ENCODE results near the gene TMSB10. TPM values are rescaled to one million over a fixed set of nuclear protein-coding genes. Genes with fewer than 3 reads are reported as not detected.

TMSB10 gene
- total and polyA plus RNA-seq, 4 donors = 225 to 518 (median 256) TPM

- no peak for TF ChIP-seq ZBTB33 (IDR thresholded peaks at IDR 0.05)
- no peak for TF ChIP-seq FOXA1 (IDR thresholded peaks at IDR 0.05)
- TF ChIP-seq RAD21 (IDR thresholded peaks at IDR 0.05) = no peak
- no peak for TF ChIP-seq FOXA2 (IDR thresholded peaks at IDR 0.05)
- H3K27ac ChIP-seq (ENCODE audit: low read depth in 1 of 2, low read length in 2 of 2) = no peak overlapping the region
- no peak overlapping the region for H3K9ac ChIP-seq (ENCODE audit: low read depth in 1 of 2, low read length in 2 of 2)
- no peaks in the 10 kb centered on the region for H3K36me3 ChIP-seq (ENCODE audit: control insufficient read depth in 4 of 4, insufficient read depth in 3 of 4, low read depth in 1 of 4, low read length in 3 of 4)
- H3K9me3 ChIP-seq (ENCODE audit: control insufficient read depth in 4 of 4, low read length in 3 of 4) = no peaks in the 10 kb centered on the region
- no peaks in the 10 kb centered on the region for H3K27me3 ChIP-seq (ENCODE audit: control insufficient read depth in 4 of 4, insufficient read depth in 4 of 4, low read length in 3 of 4)
- 91% methylated on average over 3 of the region's 3 CpGs for WGBS
- no peak overlapping the region for H3K4me3 ChIP-seq (ENCODE audit: low read depth in 1 of 3, low read length in 3 of 3)
- peaks cover 8 to 22% (median 18%) of the 10 kb centered on the region in 4 donors for H3K4me1 ChIP-seq (ENCODE audit: control insufficient read depth in 4 of 4, insufficient read depth in 4 of 4, low read length in 3 of 4)
- DNase-seq (ENCODE audit: low spot score) = no peak
Observed at GRCh38 chr2:84876369-84876768, 29.1 kb upstream of the TMSB10 start.

- WGBS = 31% methylated on average over 1 of the region's 1 CpG
Observed at GRCh38 chr2:84878459-84878858, 27.0 kb upstream of the TMSB10 start.

More at GRCh38 chr2:84878459-84878858, 27.0 kb upstream of the TMSB10 start:
- no peaks in the 10 kb centered on the region for H3K27me3 ChIP-seq (ENCODE audit: control insufficient read depth in 4 of 4, insufficient read depth in 4 of 4, low read length in 3 of 4)
- H3K36me3 ChIP-seq (ENCODE audit: control insufficient read depth in 4 of 4, insufficient read depth in 3 of 4, low read depth in 1 of 4, low read length in 3 of 4) = no peaks in the 10 kb centered on the region
- no peak overlapping the region for H3K4me3 ChIP-seq (ENCODE audit: low read depth in 1 of 3, low read length in 3 of 3)
- DNase-seq (ENCODE audit: low spot score) = no peak
- no peak for TF ChIP-seq REST (IDR thresholded peaks at IDR 0.05)
- TF ChIP-seq FOXA2 (IDR thresholded peaks at IDR 0.05) = no peak
- TF ChIP-seq YY1 (IDR thresholded peaks at IDR 0.05) = no peak
- no peak for TF ChIP-seq NR2F2 (IDR thresholded peaks at IDR 0.05)
- no peak for TF ChIP-seq GABPA (IDR thresholded peaks at IDR 0.05 in 1 of 2, conservative IDR thresholded peaks at IDR 0.05 in 1 of 2)
- no peak for TF ChIP-seq ATF3 (IDR thresholded peaks at IDR 0.05)
- TF ChIP-seq SP1 (IDR thresholded peaks at IDR 0.05) = no peak
- TF ChIP-seq HNF4A (conservative IDR thresholded peaks at IDR 0.05) = no peak
- no peak for TF ChIP-seq HNF4G (IDR thresholded peaks at IDR 0.05)
- no peak for TF ChIP-seq MAX (IDR thresholded peaks at IDR 0.05)
- TF ChIP-seq CTCF (IDR thresholded peaks at IDR 0.05; ENCODE audit: low read depth, low read length, missing input control) = no peak
- no peak for TF ChIP-seq ZBTB33 (IDR thresholded peaks at IDR 0.05)
- TF ChIP-seq EGR1 (IDR thresholded peaks at IDR 0.05; ENCODE audit: low read depth in 2 of 2) = no peak
- no peak for TF ChIP-seq RXRA (IDR thresholded peaks at IDR 0.05)
- no peak for TF ChIP-seq JUND (IDR thresholded peaks at IDR 0.05)
- no peak for TF ChIP-seq TAF1 (conservative IDR thresholded peaks at IDR 0.05)
- TF ChIP-seq RAD21 (IDR thresholded peaks at IDR 0.05) = no peak
- peaks cover 8 to 28% (median 25%) of the 10 kb centered on the region in 4 donors for H3K4me1 ChIP-seq (ENCODE audit: control insufficient read depth in 4 of 4, insufficient read depth in 4 of 4, low read length in 3 of 4)
- H3K9ac ChIP-seq (ENCODE audit: low read depth in 1 of 2, low read length in 2 of 2) = no peak overlapping the region
- H3K9me3 ChIP-seq (ENCODE audit: control insufficient read depth in 4 of 4, low read length in 3 of 4) = no peaks in the 10 kb centered on the region
- H3K27ac ChIP-seq (ENCODE audit: low read depth in 1 of 2, low read length in 2 of 2) = no peak overlapping the region

Measured in liver (tissue), 9 donors.